PFSK-1 (cell line): Measurements from ENCODE around the gene FLNC.

Experiments
- FOXP2 ChIP-seq: optimal IDR thresholded peaks from 2 replicates; pipeline ENCODE3; 2011; ENCODE audit warnings: borderline replicate concordance, control low read depth, inconsistent platforms; ENCODE audit not compliant: insufficient read depth; ENCODE audit errors: extremely low read length, extremely low read depth
- POLR2AphosphoS5 ChIP-seq: IDR thresholded peaks from 2 replicates; pipeline ENCODE4 v1.6.1; 2012; ENCODE audit warnings: low read depth, mild to moderate bottlenecking, control low read depth, low read length, moderate library complexity
- REST ChIP-seq, 2 experiments: IDR thresholded peaks; 2 replicates each; pipeline versions ENCODE4 v1.6.1 to v1.8.0; 2011 to 2012; ENCODE audit warnings: low read depth in 2 of 2, low read length in 2 of 2, control low read depth in 1 of 2, inconsistent platforms in 1 of 2, mild to moderate bottlenecking in 1 of 2, moderate library complexity in 1 of 2; ENCODE audit not compliant: insufficient read depth in 1 of 2
- SIN3A ChIP-seq: IDR thresholded peaks from 2 replicates; pipeline ENCODE4 v1.6.1; 2012; ENCODE audit warnings: mild to moderate bottlenecking, low read length, moderate library complexity, borderline replicate concordance; ENCODE audit not compliant: insufficient read depth
- TAF1 ChIP-seq: IDR thresholded peaks from 2 replicates; pipeline ENCODE4 v1.6.1; 2012; ENCODE audit warnings: low read length, control low read depth, borderline replicate concordance; ENCODE audit not compliant: insufficient read depth

FLNC gene

GRCh38 chr7:128891942-128892269, 61.7 kb downstream of the FLNC start:
- TF ChIP-seq SIN3A (no peak), REST (IDR thresholded peaks at IDR 0.05; ENCODE audit: insufficient read depth in 1 of 2, low read depth in 2 of 2, low read length in 2 of 2) (no peak), FOXP2 (no peak), TAF1 (no peak), POLR2AphosphoS5 (no peak)

- TF ChIP-seq POLR2AphosphoS5 = no peak
- no peak for TF ChIP-seq SIN3A
- no peak for TF ChIP-seq REST (IDR thresholded peaks at IDR 0.05; ENCODE audit: insufficient read depth in 1 of 2, low read depth in 2 of 2, low read length in 2 of 2)
- no peak for TF ChIP-seq FOXP2
- TF ChIP-seq TAF1 = no peak
Observed at GRCh38 chr7:128892521-128893250, 62.5 kb downstream of the FLNC start.

GRCh38 chr7:128893251-128894100, 63.3 kb downstream of the FLNC start:
- no peak for TF ChIP-seq FOXP2
- no peak for TF ChIP-seq POLR2AphosphoS5
- TF ChIP-seq REST (IDR thresholded peaks at IDR 0.05; ENCODE audit: insufficient read depth in 1 of 2, low read depth in 2 of 2, low read length in 2 of 2) = no peak
- TF ChIP-seq TAF1 = no peak
- no peak for TF ChIP-seq SIN3A

GRCh38 chr7:128894101-128894440, 63.9 kb downstream of the FLNC start:
- TF ChIP-seq POLR2AphosphoS5 = no peak
- no peak for TF ChIP-seq TAF1

- TF ChIP-seq SIN3A (no peak), TAF1 (no peak), FOXP2 (no peak), REST (IDR thresholded peaks at IDR 0.05; ENCODE audit: insufficient read depth in 1 of 2, low read depth in 2 of 2, low read length in 2 of 2) (no peak), POLR2AphosphoS5 (no peak)
Observed at GRCh38 chr7:128895320-128895719, 65.1 kb downstream of the FLNC start.
